DMS153 treated with DMSO at 0.1 percent for 48 hours (cell line): ENCODE measurements around the gene GNL1.
"Not testable (repeated sequence)": the region's sequence is repeated elsewhere in the genome, so short reads cannot be mapped to it uniquely, and the experiment has no call there.

Source experiments
- DNase-seq: peaks from one replicate; lab custom pipeline; 2025; ENCODE audit not compliant: unreplicated experiment; lab: John Stamatoyannopoulos, UW

GNL1 gene

GRCh38 chr6:30533460-30534294 lies 22.6 kb downstream of the GNL1 start:
- DNase-seq: no peak

GRCh38 chr6:30530014-30530413 lies 26.3 kb downstream of the GNL1 start:
- no peak for DNase-seq

- DNase-seq: not testable (repeated sequence)
Observed at GRCh38 chr6:30529349-30529875, 26.9 kb downstream of the GNL1 start.

- not testable (repeated sequence) for DNase-seq
Observed at GRCh38 chr6:30526444-30526843, 29.8 kb downstream of the GNL1 start.

- DNase-seq: not testable (repeated sequence)
Observed at GRCh38 chr6:30521952-30522351, 34.3 kb downstream of the GNL1 start.

GRCh38 chr6:30521082-30521481 lies 35.2 kb downstream of the GNL1 start:
- not testable (repeated sequence) for DNase-seq

- no peak for DNase-seq
Observed at GRCh38 chr6:30520522-30520921, 35.8 kb downstream of the GNL1 start.

GRCh38 chr6:30518505-30519145 lies 37.7 kb downstream of the GNL1 start:
- not testable (repeated sequence) for DNase-seq

GRCh38 chr6:30517767-30518504 lies 38.4 kb downstream of the GNL1 start:
- not testable (repeated sequence) for DNase-seq

- not testable (repeated sequence) for DNase-seq
Observed at GRCh38 chr6:30516754-30517076, 39.6 kb downstream of the GNL1 start.

- peak; percentile 54 for DNase-seq
Observed at GRCh38 chr6:30515944-30516753, 40.1 kb downstream of the GNL1 start.

GRCh38 chr6:30515106-30515505 lies 41.2 kb downstream of the GNL1 start:
- no peak for DNase-seq

GRCh38 chr6:30513451-30513850 lies 42.8 kb downstream of the GNL1 start:
- no peak for DNase-seq

GRCh38 chr6:30511169-30511546 lies 45.1 kb downstream of the GNL1 start:
- DNase-seq: no peak

GRCh38 chr6:30510419-30511168 lies 45.7 kb downstream of the GNL1 start:
- DNase-seq: no peak

GRCh38 chr6:30508890-30509736 lies 47.2 kb downstream of the GNL1 start:
- DNase-seq: no peak

GRCh38 chr6:30507849-30508827 lies 48.2 kb downstream of the GNL1 start:
- DNase-seq: no peak
